ENCODE results near the gene SIAE.

DNA sequence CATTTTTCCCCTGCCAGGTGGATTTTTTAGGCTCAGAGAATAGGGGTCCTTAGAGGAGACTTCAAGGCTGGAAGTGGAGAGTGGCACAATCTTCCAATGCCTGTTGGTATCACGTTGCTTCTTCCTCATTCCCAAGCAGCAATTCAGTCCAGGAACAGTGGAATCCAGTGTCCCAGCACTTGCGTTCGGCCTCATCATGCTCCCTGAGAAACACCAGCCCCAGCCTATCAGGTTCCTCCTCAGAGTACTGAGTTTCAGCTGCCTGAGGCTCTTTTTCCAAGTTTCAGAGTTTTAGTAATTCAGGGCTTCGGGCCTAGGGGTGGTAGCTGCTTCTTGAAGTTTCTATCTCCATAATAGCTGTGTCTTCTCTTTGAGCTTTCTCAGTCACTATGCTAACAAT is 34.3 kb upstream of the SIAE start:
- TF ChIP-seq, protein P1, sequence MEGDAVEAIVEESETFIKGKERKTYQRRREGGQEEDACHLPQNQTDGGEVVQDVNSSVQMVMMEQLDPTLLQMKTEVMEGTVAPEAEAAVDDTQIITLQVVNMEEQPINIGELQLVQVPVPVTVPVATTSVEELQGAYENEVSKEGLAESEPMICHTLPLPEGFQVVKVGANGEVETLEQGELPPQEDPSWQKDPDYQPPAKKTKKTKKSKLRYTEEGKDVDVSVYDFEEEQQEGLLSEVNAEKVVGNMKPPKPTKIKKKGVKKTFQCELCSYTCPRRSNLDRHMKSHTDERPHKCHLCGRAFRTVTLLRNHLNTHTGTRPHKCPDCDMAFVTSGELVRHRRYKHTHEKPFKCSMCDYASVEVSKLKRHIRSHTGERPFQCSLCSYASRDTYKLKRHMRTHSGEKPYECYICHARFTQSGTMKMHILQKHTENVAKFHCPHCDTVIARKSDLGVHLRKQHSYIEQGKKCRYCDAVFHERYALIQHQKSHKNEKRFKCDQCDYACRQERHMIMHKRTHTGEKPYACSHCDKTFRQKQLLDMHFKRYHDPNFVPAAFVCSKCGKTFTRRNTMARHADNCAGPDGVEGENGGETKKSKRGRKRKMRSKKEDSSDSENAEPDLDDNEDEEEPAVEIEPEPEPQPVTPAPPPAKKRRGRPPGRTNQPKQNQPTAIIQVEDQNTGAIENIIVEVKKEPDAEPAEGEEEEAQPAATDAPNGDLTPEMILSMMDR (IDR thresholded peaks at IDR 0.05) = no peak
- no peak for TF ChIP-seq POLR2A (IDR thresholded peaks at IDR 0.05)
